AG04450 (cell line): ENCODE measurements around the gene MB21D2. TPM values are rescaled to one million over a fixed set of nuclear protein-coding genes. Genes with fewer than 3 reads are reported as not detected.

ENCODE experiments used
- CTCF ChIA-PET: fragments of 300-600, 350-600 bp; formaldehyde crosslinking; extraction: SDS; loops from one replicate; lab custom pipeline; 2022; ENCODE audit warnings: antibody characterized with exemption, inconsistent platforms; lab: Charles Lee
- POLR2A ChIA-PET: fragments of 350-600 bp; formaldehyde crosslinking; extraction: SDS; loops from one replicate; lab custom pipeline; 2021; ENCODE audit warnings: antibody characterized with exemption, inconsistent platforms; lab: Yijun Ruan, JAX
- DNase-seq: peaks from one replicate; pipeline ENCODE4 v3.0.0-alpha.2; 2011; ENCODE audit warnings: low read depth, low spot score
- H3K27ac ChIP-seq: one replicate; pipeline ENCODE4 v1.5.1; 2012; ENCODE audit warnings: low read depth, low read length, control low read depth
- H3K27me3 ChIP-seq: one replicate; pipeline ENCODE4 v1.6.0; 2012; ENCODE audit warnings: low read length; ENCODE audit not compliant: control insufficient read depth, insufficient read depth
- H3K4me3 ChIP-seq: 2 replicates; pipeline ENCODE4 v1.5.1; 2011; ENCODE audit warnings: mild to moderate bottlenecking, low read depth, low read length, control low read depth
- H3K9me3 ChIP-seq: 2 replicates; pipeline ENCODE4 v1.5.1; 2012; ENCODE audit warnings: low read length; ENCODE audit not compliant: control insufficient read depth, insufficient read depth
- polyA plus RNA-seq: library from polyadenylated mRNA; depleted of rRNA; stranded (reverse); fragments of >200 nt; gene quantifications from 2 replicates; pipeline ENCODE4 v1.2.3, GENCODE V29; 2011
- TF ChIP-seq, protein P1 (sequence below): IDR thresholded peaks from 2 replicates; pipeline ENCODE4 v1.5.1; 2011; ENCODE audit warnings: low read depth, low read length, control low read depth, inconsistent platforms

MB21D2 gene
- polyA plus RNA-seq, 1 experiment = 14.6 TPM

- no peak overlapping the region for H3K4me3 ChIP-seq
- H3K27ac ChIP-seq = no peak overlapping the region
- TF ChIP-seq, protein P1, sequence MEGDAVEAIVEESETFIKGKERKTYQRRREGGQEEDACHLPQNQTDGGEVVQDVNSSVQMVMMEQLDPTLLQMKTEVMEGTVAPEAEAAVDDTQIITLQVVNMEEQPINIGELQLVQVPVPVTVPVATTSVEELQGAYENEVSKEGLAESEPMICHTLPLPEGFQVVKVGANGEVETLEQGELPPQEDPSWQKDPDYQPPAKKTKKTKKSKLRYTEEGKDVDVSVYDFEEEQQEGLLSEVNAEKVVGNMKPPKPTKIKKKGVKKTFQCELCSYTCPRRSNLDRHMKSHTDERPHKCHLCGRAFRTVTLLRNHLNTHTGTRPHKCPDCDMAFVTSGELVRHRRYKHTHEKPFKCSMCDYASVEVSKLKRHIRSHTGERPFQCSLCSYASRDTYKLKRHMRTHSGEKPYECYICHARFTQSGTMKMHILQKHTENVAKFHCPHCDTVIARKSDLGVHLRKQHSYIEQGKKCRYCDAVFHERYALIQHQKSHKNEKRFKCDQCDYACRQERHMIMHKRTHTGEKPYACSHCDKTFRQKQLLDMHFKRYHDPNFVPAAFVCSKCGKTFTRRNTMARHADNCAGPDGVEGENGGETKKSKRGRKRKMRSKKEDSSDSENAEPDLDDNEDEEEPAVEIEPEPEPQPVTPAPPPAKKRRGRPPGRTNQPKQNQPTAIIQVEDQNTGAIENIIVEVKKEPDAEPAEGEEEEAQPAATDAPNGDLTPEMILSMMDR = no peak
- POLR2A ChIA-PET = interaction anchor here (1.1 kb wide), 1 partner anchor 10 kb away, joined by 3 read pairs; no protein-coding TSS in a partner anchor
- no peak for DNase-seq
- H3K9me3 ChIP-seq = peaks cover 14% of the 10 kb centered on the region
- CTCF ChIA-PET = no interaction called here
- no peaks in the 10 kb centered on the region for H3K27me3 ChIP-seq
These were observed 10.7 kb downstream of the MB21D2 start for GRCh38 chr3:192906940-192907339.

- POLR2A ChIA-PET = interaction anchor here (1.1 kb wide), 1 partner anchor 11 kb away, joined by 3 read pairs; no protein-coding TSS in a partner anchor
- DNase-seq = no peak
- Histone ChIP-seq H3K9me3 (peaks cover 14% of the 10 kb centered on the region), H3K4me3 (no peak overlapping the region), H3K27me3 (no peaks in the 10 kb centered on the region), H3K27ac (no peak overlapping the region)
- CTCF ChIA-PET = interaction anchor here (1.2 kb wide), 1 partner anchor 9 kb away, joined by 4 read pairs; no protein-coding TSS in a partner anchor
- TF ChIP-seq, protein P1 = no peak
These were observed 11.5 kb downstream of the MB21D2 start for GRCh38 chr3:192905980-192906678.

DNA sequence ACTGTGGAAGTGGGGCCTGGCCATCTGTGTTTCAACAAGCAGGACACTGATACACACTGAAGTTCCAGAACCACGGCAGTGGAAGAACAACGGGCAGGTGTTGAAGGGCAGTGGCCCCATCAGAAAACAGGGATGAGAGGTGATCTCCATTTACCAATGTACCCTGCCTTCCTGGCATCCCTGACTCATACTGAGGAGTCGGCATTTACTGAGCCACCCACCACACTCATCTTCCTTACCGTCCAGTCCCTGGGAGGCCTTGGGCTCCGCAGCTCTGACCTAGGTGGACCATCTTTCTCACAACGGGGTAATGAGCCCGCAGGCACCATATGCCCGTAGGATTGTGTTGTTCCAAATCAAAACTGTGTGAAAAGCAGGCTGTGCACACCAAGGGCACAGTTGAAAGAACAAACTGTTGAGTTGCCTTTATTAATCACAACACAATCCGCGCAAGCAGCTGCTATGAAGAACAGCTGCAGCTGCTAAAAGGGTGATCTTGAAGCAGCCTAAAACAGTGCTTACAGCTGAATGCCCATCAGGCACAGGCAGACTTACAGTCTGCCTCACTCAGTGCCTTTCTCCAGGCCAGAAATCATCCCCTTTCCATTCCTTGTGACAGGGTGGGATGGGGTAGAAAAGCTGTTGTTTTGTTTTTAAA, 12.9 kb downstream of the MB21D2 start:
- ChIA-PET POLR2A (no interaction called here), CTCF (no interaction called here)
- TF ChIP-seq, protein P1 = no peak
- H3K27ac ChIP-seq = no peak overlapping the region
- peaks cover 14% of the 10 kb centered on the region for H3K9me3 ChIP-seq
- H3K4me3 ChIP-seq = no peak overlapping the region
- no peak for DNase-seq
- no peaks in the 10 kb centered on the region for H3K27me3 ChIP-seq

- DNase-seq = no peak
- POLR2A ChIA-PET = interaction anchor here (0.6 kb wide), 1 partner anchor 14 kb away, joined by 3 read pairs; no protein-coding TSS in a partner anchor
These were observed 15.1 kb downstream of the MB21D2 start for GRCh38 chr3:192902549-192902948.

More at GRCh38 chr3:192902549-192902948, 15.1 kb downstream of the MB21D2 start:
- Histone ChIP-seq H3K27ac (no peak overlapping the region), H3K4me3 (no peak overlapping the region), H3K27me3 (no peaks in the 10 kb centered on the region), H3K9me3 (peaks cover 14% of the 10 kb centered on the region)
- CTCF ChIA-PET = interaction anchor here (1.5 kb wide), 1 partner anchor 12 kb away, joined by 3 read pairs; no protein-coding TSS in a partner anchor
- TF ChIP-seq, protein P1 = no peak
